Uterine smooth muscle cell (primary cell): ENCODE data around the gene PLA2G4F. TPM values are rescaled to one million over a fixed set of nuclear protein-coding genes. Genes with fewer than 3 reads are reported as not detected.

Source experiments
- total RNA-seq: library from RNA; depleted of rRNA; stranded (reverse); fragments of >200 nt; gene quantifications from 2 replicates; pipeline ENCODE4 v1.2.3, GENCODE V29; 2014

PLA2G4F gene, protein sequence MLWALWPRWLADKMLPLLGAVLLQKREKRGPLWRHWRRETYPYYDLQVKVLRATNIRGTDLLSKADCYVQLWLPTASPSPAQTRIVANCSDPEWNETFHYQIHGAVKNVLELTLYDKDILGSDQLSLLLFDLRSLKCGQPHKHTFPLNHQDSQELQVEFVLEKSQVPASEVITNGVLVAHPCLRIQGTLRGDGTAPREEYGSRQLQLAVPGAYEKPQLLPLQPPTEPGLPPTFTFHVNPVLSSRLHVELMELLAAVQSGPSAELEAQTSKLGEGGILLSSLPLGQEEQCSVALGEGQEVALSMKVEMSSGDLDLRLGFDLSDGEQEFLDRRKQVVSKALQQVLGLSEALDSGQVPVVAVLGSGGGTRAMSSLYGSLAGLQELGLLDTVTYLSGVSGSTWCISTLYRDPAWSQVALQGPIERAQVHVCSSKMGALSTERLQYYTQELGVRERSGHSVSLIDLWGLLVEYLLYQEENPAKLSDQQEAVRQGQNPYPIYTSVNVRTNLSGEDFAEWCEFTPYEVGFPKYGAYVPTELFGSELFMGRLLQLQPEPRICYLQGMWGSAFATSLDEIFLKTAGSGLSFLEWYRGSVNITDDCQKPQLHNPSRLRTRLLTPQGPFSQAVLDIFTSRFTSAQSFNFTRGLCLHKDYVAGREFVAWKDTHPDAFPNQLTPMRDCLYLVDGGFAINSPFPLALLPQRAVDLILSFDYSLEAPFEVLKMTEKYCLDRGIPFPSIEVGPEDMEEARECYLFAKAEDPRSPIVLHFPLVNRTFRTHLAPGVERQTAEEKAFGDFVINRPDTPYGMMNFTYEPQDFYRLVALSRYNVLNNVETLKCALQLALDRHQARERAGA
- total RNA-seq: 0.12 TPM in 1 of 2 replicates, not detected in the other

GRCh38 chr15:42156243-42156922, at the start of gene PLA2G4F:
TSS of gene PLA2G4F (minus strand) at chr15:42156636. CDS start at chr15:42156549, 87 bp downstream.

GRCh38 chr15:42094512-42094963, 61.9 kb downstream of the PLA2G4F start, which contains the start of gene PLA2G4D:
TSS of gene PLA2G4D (minus strand) at chr15:42094562. CDS start at chr15:42094459, 103 bp downstream.

Other genes starting within 250 kb of the PLA2G4F start
- 21.9 and 28.0 TPM in 2 replicates for gene EHD4, start 184.1 kb downstream of the PLA2G4F start, total RNA-seq
- gene PLA2G4E, start 135.6 kb downstream of the PLA2G4F start, total RNA-seq: not detected in 2 replicates
- not detected in 2 replicates for gene PLA2G4D, start 62.1 kb downstream of the PLA2G4F start, total RNA-seq
- 50.1 and 61.4 TPM in 2 replicates for gene VPS39, start 51.7 kb upstream of the PLA2G4F start, total RNA-seq
- 19.5 and 19.9 TPM in 2 replicates for gene GANC, start 116.6 kb upstream of the PLA2G4F start, total RNA-seq
- gene TMEM87A, start 116.8 kb upstream of the PLA2G4F start, total RNA-seq: 62.4 and 68.0 TPM in 2 replicates
- 0.44 and 1.6 TPM in 2 replicates for gene CAPN3, start 202.9 kb upstream of the PLA2G4F start, total RNA-seq